Activated T-helper 1 cell treated with anti-CD3 and anti-CD28 coated beads, Interleukin-12 subunit alpha, Interleukin-12 subunit beta, Interleukin-2, Interleukin-4 antibody, amounts not matched to agents 30 ng/mL and 10 ng/mL and 1 ng/mL, durations not matched to agents 14 hours and 24 hours and 36 hours (primary cell): ENCODE measurements around the gene AMH. TPM values are rescaled to one million over a fixed set of nuclear protein-coding genes. Genes with fewer than 3 reads are reported as not detected.

Experiments
- total RNA-seq: library from RNA; stranded (reverse); gene quantifications from 2 replicates; pipeline ENCODE4 v1.2.3, GENCODE V29; 2022

AMH gene
- total RNA-seq, 1 donor from 2014 or later = 4.5 TPM

Other genes with a start within 250 kb of the AMH start
- 27.5 and 27.7 TPM in 2 replicates for gene BTBD2, start 233.6 kb upstream of the AMH start, total RNA-seq
- 150 and 166 TPM in 2 replicates for gene MKNK2, start 198.1 kb upstream of the AMH start, total RNA-seq
- 161 and 167 TPM in 2 replicates for gene MOB3A, start 153.0 kb upstream of the AMH start, total RNA-seq
- 6.7 and 7.1 TPM in 2 replicates for gene IZUMO4, start 152.4 kb upstream of the AMH start, total RNA-seq
- gene AP3D1, start 97.8 kb upstream of the AMH start, total RNA-seq = 120 and 124 TPM in 2 replicates
- gene DOT1L, start 85.4 kb upstream of the AMH start, total RNA-seq = 119 and 128 TPM in 2 replicates
- 67.5 and 68.2 TPM in 2 replicates for gene PLEKHJ1, start 13.0 kb upstream of the AMH start, total RNA-seq
- gene SF3A2, start 12.5 kb upstream of the AMH start, total RNA-seq = 153 and 169 TPM in 2 replicates
- 0.34 TPM in 1 of 2 replicates, not detected in the other for gene JSRP1, start 7.1 kb downstream of the AMH start, total RNA-seq
- 0.07 and 0.16 TPM in 2 replicates for gene PEAK3, start 32.9 kb downstream of the AMH start, total RNA-seq
- 0.18 and 0.24 TPM in 2 replicates for gene LINGO3, start 58.8 kb downstream of the AMH start, total RNA-seq
- 180 and 193 TPM in 2 replicates for gene LSM7, start 79.3 kb downstream of the AMH start, total RNA-seq
- gene SPPL2B, start 79.4 kb downstream of the AMH start, total RNA-seq = 71.2 and 71.4 TPM in 2 replicates
- gene TMPRSS9, start 110.9 kb downstream of the AMH start, total RNA-seq = not detected in 2 replicates
- gene TIMM13, start 178.3 kb downstream of the AMH start, total RNA-seq = 178 and 185 TPM in 2 replicates
- 109 and 116 TPM in 2 replicates for gene LMNB2, start 207.6 kb downstream of the AMH start, total RNA-seq
- gene GADD45B, start 226.8 kb downstream of the AMH start, total RNA-seq = 129 and 132 TPM in 2 replicates